ENCODE data around the gene RSL1D1.

Gene RSL1D1

GRCh38 chr16:11851294-11852091, at the start of gene RSL1D1:
Gene RSL1D1 (minus strand): TSS chr16:11851542. CDS start chr16:11851512, 30 bp downstream.
- POLR2A ChIA-PET, result interaction anchor here (0.6 kb wide), 1 partner anchor 53 kb away, joined by 3 read pairs; no protein-coding TSS in a partner anchor
- peak; percentile 99 for DNase-seq (ENCODE audit: extremely low spot score)
- TF ChIP-seq, protein P1, sequence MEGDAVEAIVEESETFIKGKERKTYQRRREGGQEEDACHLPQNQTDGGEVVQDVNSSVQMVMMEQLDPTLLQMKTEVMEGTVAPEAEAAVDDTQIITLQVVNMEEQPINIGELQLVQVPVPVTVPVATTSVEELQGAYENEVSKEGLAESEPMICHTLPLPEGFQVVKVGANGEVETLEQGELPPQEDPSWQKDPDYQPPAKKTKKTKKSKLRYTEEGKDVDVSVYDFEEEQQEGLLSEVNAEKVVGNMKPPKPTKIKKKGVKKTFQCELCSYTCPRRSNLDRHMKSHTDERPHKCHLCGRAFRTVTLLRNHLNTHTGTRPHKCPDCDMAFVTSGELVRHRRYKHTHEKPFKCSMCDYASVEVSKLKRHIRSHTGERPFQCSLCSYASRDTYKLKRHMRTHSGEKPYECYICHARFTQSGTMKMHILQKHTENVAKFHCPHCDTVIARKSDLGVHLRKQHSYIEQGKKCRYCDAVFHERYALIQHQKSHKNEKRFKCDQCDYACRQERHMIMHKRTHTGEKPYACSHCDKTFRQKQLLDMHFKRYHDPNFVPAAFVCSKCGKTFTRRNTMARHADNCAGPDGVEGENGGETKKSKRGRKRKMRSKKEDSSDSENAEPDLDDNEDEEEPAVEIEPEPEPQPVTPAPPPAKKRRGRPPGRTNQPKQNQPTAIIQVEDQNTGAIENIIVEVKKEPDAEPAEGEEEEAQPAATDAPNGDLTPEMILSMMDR (IDR thresholded peaks at IDR 0.05; ENCODE audit: control extremely low read depth, extremely low read depth, low read depth, missing control alignments), result no peak
- CTCF ChIA-PET, result interaction anchor here (0.7 to 1.5 kb wide), 5 partner anchors 14 to 217 kb away, joined by 3 to 4 read pairs (median 3); partner anchors contain the start of gene ZC3H7A

DNA sequence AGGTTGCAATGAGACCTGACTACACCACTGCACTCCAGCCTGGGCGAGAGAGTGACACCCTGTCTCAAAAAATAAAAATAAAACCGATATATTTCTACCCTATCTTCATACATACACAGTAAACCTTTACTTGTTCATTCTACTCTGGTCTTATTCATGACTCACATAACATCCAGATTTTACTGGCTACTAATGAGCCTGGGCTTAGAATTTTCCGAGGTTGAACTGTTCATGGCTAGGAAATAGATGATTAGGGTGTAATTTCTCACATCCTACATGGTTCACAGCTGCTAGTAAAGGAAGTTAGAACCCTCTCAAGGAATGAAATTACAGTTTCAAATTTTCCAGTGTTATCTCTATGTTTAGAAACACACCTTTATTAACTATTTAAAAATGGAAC, 49.7 kb upstream of the RSL1D1 start:
- CTCF ChIA-PET, result no interaction called here
- DNase-seq (ENCODE audit: extremely low spot score), result no peak
- TF ChIP-seq, protein P1 (IDR thresholded peaks at IDR 0.05; ENCODE audit: control extremely low read depth, extremely low read depth, low read depth, missing control alignments), result no peak
- POLR2A ChIA-PET, result interaction anchor here (0.5 kb wide), 1 partner anchor 1162 kb away, joined by 9 read pairs; no protein-coding TSS in a partner anchor

DNA sequence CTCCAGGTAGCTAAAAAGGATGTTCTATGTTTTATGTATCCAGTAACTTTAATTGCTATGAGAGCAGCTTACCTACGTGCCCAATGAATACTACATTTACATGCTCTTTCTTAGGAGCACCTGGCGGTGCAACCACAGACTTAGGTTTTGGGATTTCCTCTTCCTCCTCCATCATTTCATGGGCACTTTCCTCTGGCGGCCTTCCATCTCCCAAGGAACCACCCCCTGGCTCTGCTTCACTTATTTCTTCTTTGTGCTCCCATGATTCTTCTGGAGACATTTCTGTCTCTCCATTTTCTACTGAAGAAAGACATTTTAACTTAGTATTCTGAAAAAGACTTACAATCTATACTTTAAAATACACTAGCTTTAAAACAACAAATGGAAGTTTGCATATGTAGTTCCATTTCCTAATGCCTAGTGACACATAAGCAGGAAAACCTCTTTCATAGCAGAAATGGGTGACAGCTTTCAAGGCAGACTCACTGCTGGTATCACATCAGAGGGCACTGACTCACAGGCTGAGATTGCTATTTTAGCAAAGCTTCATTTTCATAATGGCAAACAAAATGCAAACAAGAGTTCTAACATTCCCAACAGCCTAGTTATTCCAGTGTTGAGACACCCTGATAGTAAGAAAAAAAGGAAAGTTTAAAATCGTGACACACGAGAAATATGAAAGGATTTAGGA, 45.3 kb upstream of the RSL1D1 start:
- DNase-seq (ENCODE audit: extremely low spot score), result no peak
- TF ChIP-seq, protein P1 (IDR thresholded peaks at IDR 0.05; ENCODE audit: control extremely low read depth, extremely low read depth, low read depth, missing control alignments), result no peak
- ChIA-PET POLR2A (no interaction called here), CTCF (interaction anchor here (0.9 to 1.7 kb wide), 3 partner anchors 10 to 28 kb away, joined by 3 to 4 read pairs (median 3); no protein-coding TSS in a partner anchor)

- TF ChIP-seq, protein P1 (IDR thresholded peaks at IDR 0.05; ENCODE audit: control extremely low read depth, extremely low read depth, low read depth, missing control alignments), result no peak
- ChIA-PET POLR2A (no interaction called here), CTCF (interaction anchor here (1.5 kb wide), 1 partner anchor 13 kb away, joined by 4 read pairs; no protein-coding TSS in a partner anchor)
- no peak for DNase-seq (ENCODE audit: extremely low spot score)
These were observed 42.2 kb upstream of the RSL1D1 start for GRCh38 chr16:11893571-11893970.

- POLR2A ChIA-PET, result no interaction called here
- TF ChIP-seq, protein P1 (IDR thresholded peaks at IDR 0.05; ENCODE audit: control extremely low read depth, extremely low read depth, low read depth, missing control alignments), result no peak
- CTCF ChIA-PET, result no interaction called here
These were observed 41.4 kb upstream of the RSL1D1 start for GRCh38 chr16:11892761-11893160.

GRCh38 chr16:11890231-11890965, 39.1 kb upstream of the RSL1D1 start:
- ChIA-PET POLR2A (no interaction called here), CTCF (interaction anchor here (0.8 kb wide), 1 partner anchor 177 kb away, joined by 3 read pairs; no protein-coding TSS in a partner anchor)
- TF ChIP-seq, protein P1 (IDR thresholded peaks at IDR 0.05; ENCODE audit: control extremely low read depth, extremely low read depth, low read depth, missing control alignments), result no peak
- no peak for DNase-seq (ENCODE audit: extremely low spot score)

More at GRCh38 chr16:11892761-11893160, 41.4 kb upstream of the RSL1D1 start:
- no peak for DNase-seq (ENCODE audit: extremely low spot score)
